Epithelial cell of proximal tubule (primary cell): Measurements from ENCODE around the gene SPATA31E1. TPM values are rescaled to one million over a fixed set of nuclear protein-coding genes. Genes with fewer than 3 reads are reported as not detected.

Source experiments
- DNase-seq: peaks from one replicate; pipeline ENCODE4 v3.0.0-alpha.2; 2011; ENCODE audit warnings: low read depth
- H3K4me3 ChIP-seq: 2 replicates; pipeline ENCODE4 v1.5.1; 2011; ENCODE audit warnings: low read depth, mild to moderate bottlenecking, low read length
- CTCF ChIP-seq: conservative IDR thresholded peaks from 2 replicates; pipeline ENCODE4 v1.5.1; 2012; ENCODE audit warnings: low read depth, mild to moderate bottlenecking, low read length
- total RNA-seq: library from RNA; depleted of rRNA; stranded (reverse); fragments of >200 nt; gene quantifications from 2 replicates; pipeline ENCODE4 v1.2.3, GENCODE V29; 2015

The SPATA31E1 gene
- total RNA-seq, 1 donor from 2014 or later: not detected

DNA sequence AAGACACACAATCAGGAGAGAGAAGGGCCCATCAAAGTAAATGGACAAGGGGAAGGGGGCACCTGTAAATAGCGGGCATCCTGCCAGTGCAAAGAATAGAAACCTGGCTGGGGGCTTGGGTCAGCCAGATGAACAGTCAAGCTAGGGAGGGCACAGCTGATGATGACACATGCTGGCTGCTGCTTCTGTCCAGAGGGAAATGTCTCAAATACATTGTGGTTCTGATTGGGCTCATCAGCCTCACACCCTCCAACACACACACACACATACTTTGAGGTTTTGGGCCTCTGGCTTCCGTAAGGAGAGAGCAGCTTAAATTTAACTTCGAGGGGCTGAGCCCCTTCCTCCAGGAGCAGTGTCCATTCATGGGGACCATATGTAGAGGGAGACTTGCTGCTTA is 27.6 kb upstream of the SPATA31E1 start:
- no peak overlapping the region for H3K4me3 ChIP-seq
- TF ChIP-seq CTCF: no peak
- no peak for DNase-seq

GRCh38 chr9:87857141-87857947 is 25.3 kb upstream of the SPATA31E1 start:
- DNase-seq: no peak
- TF ChIP-seq CTCF: no peak
- no peak overlapping the region for H3K4me3 ChIP-seq

DNA sequence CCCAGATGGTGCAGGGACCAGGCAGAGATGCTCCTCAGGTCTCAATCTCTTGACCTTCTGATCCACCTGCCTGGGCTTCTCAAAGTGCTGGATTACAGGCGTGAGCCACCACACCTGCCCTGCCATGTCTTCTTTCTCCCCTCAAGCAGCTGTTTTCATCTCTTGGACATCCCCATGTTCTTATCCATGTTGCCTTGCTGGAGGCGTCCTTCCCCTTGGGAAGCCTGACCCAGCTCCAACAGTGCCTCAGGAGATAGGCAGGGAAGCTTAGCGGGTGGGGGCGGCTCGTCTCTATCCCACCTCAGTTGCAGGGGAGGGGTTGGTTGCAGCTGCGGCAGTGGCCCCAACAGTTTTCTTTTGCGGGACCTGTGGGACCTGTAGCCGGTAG is 24.7 kb upstream of the SPATA31E1 start:
- DNase-seq: no peak
- no peak overlapping the region for H3K4me3 ChIP-seq
- no peak for TF ChIP-seq CTCF

DNA sequence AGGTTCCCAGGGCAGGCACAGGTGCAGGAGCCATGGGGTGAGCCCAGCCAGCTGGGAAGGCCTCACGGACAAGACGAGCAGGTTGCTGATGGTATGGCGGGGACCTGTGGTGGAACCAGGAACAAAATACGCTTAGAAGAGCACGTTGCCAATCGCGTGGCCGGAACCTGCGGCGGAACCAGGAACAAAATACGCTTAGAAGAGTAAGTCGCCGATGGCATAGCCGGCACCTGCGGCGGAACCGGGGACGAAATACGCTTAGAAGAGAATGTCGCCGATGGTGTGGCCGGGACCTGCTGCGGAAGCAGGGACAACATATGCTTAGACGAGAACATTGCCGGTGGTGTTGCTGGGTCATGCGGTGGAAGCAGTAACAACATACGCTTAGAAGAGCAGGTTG is 23.5 kb upstream of the SPATA31E1 start:
- TF ChIP-seq CTCF: no peak
- DNase-seq: no peak
- H3K4me3 ChIP-seq: no peak overlapping the region

DNA sequence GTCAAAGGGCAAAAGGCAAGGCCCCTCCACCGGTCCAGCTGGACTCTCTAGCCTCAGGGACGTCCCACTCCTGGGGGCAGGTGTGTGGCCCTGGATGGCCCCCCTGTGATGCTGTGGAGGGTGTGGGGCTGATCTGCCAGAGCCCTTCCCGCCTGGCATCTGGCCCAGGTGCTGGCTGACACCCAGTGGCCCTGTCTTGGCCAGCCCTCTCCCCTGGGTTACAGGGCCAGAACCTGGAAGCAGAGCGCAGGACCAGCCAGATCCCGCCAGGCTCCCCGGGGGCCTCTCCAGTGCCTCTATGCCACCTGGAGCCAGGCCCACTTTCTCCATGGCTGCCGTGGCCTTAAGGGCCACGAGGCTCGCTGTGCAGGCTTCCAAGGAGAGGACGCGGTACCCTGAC is 22.9 kb upstream of the SPATA31E1 start:
- TF ChIP-seq CTCF: no peak
- H3K4me3 ChIP-seq: no peak overlapping the region
- DNase-seq: no peak

DNA sequence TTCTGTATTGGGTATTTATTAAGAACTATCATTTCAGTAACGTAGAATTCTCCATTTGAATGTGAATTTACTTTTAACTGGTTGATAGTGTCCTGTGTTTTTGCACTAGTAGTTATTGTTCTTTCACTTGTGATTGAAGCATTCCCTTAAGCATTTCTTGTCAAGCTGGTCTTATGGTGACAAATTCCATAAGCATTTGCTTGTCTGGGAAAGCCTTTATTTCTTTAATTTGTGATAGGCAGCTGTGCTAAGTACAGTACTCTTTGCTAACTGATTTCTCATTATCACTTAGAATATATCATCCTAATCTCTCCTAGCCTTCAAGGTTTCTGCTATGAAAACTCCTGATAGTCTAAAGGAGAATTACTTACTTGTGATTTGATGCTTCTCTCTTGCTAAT is 21.3 kb upstream of the SPATA31E1 start:
- no peak for TF ChIP-seq CTCF
- no peak for DNase-seq
- H3K4me3 ChIP-seq: no peak overlapping the region

- no peak for TF ChIP-seq CTCF
- peak; percentile 73 for DNase-seq
- no peak overlapping the region for H3K4me3 ChIP-seq
These were observed 20.0 kb upstream of the SPATA31E1 start for GRCh38 chr9:87862536-87863268.
